Ascending aorta (tissue), 2 donors: ENCODE results near the gene NAV1. TPM values are rescaled to one million over a fixed set of nuclear protein-coding genes. Genes with fewer than 3 reads are reported as not detected.

Experiments
- DNase-seq, 2 donors: peaks; one replicate each; pipeline ENCODE4 v3.0.0-alpha.2; 2019; ENCODE audit warnings: low spot score in 2 of 2
- H3K27ac ChIP-seq, 2 donors: fragments of 200-600 bp; sonication (generic); one replicate each; pipeline ENCODE4 v1.5.1; 2016 to 2017; ENCODE audit warnings: mild to moderate bottlenecking in 1 of 2
- H3K27me3 ChIP-seq: fragments of 200-600 bp; sonication (generic); one replicate; pipeline ENCODE4 v1.5.1; 2017
- H3K36me3 ChIP-seq, 2 donors: fragments of 200-600 bp; sonication (generic); one replicate each; pipeline ENCODE4 v1.5.1; 2016
- H3K4me1 ChIP-seq, 2 donors: fragments of 200-600 bp; sonication (generic); one replicate each; pipeline ENCODE4 v1.5.1; 2016 to 2017; ENCODE audit warnings: mild to moderate bottlenecking in 1 of 2
- H3K4me3 ChIP-seq, 2 donors: fragments of 200-600 bp; sonication (generic); one replicate each; pipeline ENCODE4 v1.5.1; 2016 to 2017; ENCODE audit warnings: mild to moderate bottlenecking in 1 of 2
- H3K9me3 ChIP-seq, 2 donors: fragments of 200-600 bp; sonication (generic); one replicate each; pipeline ENCODE4 v1.5.1; 2016
- CTCF ChIP-seq, 3 experiments: fragments of 200-600 bp in 2 of 3; fragments of 450-650 bp in 1 of 3; sonication (generic) in 2 of 3; IDR thresholded peaks; one replicate each; pipeline ENCODE4 v1.5.1; 2016 to 2019; ENCODE audit warnings: antibody characterized with exemption in 3 of 3, mild to moderate bottlenecking in 1 of 3, moderate library complexity in 1 of 3
- intact Hi-C: fragments of 100-400 bp; cut with DNase I; formaldehyde crosslinking; loops from one replicate; pipeline ENCODE4 v1.15.1; 2023
- total RNA-seq: library from RNA; depleted of rRNA; stranded (reverse); fragments of >200 nt; gene quantifications from one replicate; pipeline ENCODE4 v1.1.0, GENCODE V29; 2016

The NAV1 gene
- total RNA-seq, 1 donor from 2014 or later, result 131 TPM

DNA sequence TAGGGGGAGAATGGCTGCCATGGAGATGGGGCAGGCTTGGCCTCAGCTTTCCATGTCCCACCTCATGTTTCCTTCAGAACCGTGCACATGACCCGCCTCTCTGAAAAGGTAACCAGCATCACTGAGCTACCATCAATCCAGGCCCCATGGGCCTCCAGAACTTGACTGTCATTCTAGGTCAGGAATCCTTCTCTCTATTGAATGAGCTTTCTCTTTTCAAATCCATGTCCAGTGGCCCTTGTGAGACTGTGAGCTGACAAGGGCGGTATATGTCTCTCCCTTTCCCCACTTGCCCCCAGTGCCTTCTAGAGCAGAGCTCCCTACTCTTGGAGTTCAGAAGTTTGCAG lies 36.4 kb upstream of the NAV1 start:
- Histone ChIP-seq H3K27me3 (no peaks in the 10 kb centered on the region), H3K27ac (peak overlapping the region; percentile 93 to 99), H3K36me3 (peaks cover 7 to 28% of the 10 kb centered on the region in 2 donors), H3K4me1 (peaks cover 39 to 63% of the 10 kb centered on the region in 2 donors), H3K9me3 (no peaks in the 10 kb centered on the region), H3K4me3 (peak overlapping the region; percentile 17 to 71)
- TF ChIP-seq CTCF (IDR thresholded peaks at IDR 0.05), result no peak
- no peak for DNase-seq
- intact Hi-C loops, result no loop called here

- peak overlapping the region; percentile 93 to 99 for H3K27ac ChIP-seq
- no peaks in the 10 kb centered on the region for H3K27me3 ChIP-seq
- no peak for TF ChIP-seq CTCF (IDR thresholded peaks at IDR 0.05)
- DNase-seq, result peak; percentile 40 to 94
- H3K9me3 ChIP-seq, result no peaks in the 10 kb centered on the region
- peaks cover 32 to 59% of the 10 kb centered on the region in 2 donors for H3K4me1 ChIP-seq
- intact Hi-C loops, result no loop called here
- peak overlapping the region; percentile 71 to 97 for H3K4me3 ChIP-seq
- H3K36me3 ChIP-seq, result peaks cover 3 to 19% of the 10 kb centered on the region in 2 donors
These were observed 35.3 kb upstream of the NAV1 start for GRCh38 chr1:201503397-201504176.

- intact Hi-C loops, result no loop called here
- peak overlapping the region; percentile 71 to 97 for H3K4me3 ChIP-seq
- no peak for DNase-seq
- H3K36me3 ChIP-seq, result peaks cover 0 to 13% of the 10 kb centered on the region in 2 donors
- H3K9me3 ChIP-seq, result no peaks in the 10 kb centered on the region
- H3K27ac ChIP-seq, result peak overlapping the region; percentile 93 to 99
- H3K27me3 ChIP-seq, result no peaks in the 10 kb centered on the region
- no peak for TF ChIP-seq CTCF (IDR thresholded peaks at IDR 0.05)
- H3K4me1 ChIP-seq, result peaks cover 27 to 52% of the 10 kb centered on the region in 2 donors
These were observed 34.7 kb upstream of the NAV1 start for GRCh38 chr1:201504179-201504631.

GRCh38 chr1:201504799-201505502 lies 34.0 kb upstream of the NAV1 start:
- no peak for DNase-seq
- peak overlapping the region; percentile 71 to 97 for H3K4me3 ChIP-seq
- H3K27me3 ChIP-seq, result no peaks in the 10 kb centered on the region
- no peak for TF ChIP-seq CTCF (IDR thresholded peaks at IDR 0.05)
- intact Hi-C loops, result no loop called here
- peaks cover 19 to 45% of the 10 kb centered on the region in 2 donors for H3K4me1 ChIP-seq
- peaks cover 0 to 6% of the 10 kb centered on the region in 2 donors for H3K36me3 ChIP-seq
- no peaks in the 10 kb centered on the region for H3K9me3 ChIP-seq
- peak overlapping the region; percentile 93 to 99 for H3K27ac ChIP-seq

- Histone ChIP-seq H3K4me1 (peaks cover 17 to 40% of the 10 kb centered on the region in 2 donors), H3K9me3 (no peaks in the 10 kb centered on the region), H3K27me3 (no peaks in the 10 kb centered on the region), H3K27ac (peak overlapping the region; percentile 93 to 99), H3K4me3 (peak overlapping the region; percentile 71 to 97), H3K36me3 (peaks cover 0 to 6% of the 10 kb centered on the region in 2 donors)
- DNase-seq, result peak in 1 of 2 donors; percentile 78
- intact Hi-C loops, result no loop called here
- TF ChIP-seq CTCF (IDR thresholded peaks at IDR 0.05), result no peak
These were observed 33.4 kb upstream of the NAV1 start for GRCh38 chr1:201505503-201505890.
